ENCODE results near the gene CPNE8.
"Not testable (repeated sequence)": the region's sequence is repeated elsewhere in the genome, so short reads cannot be mapped to it uniquely, and the experiment has no call there.

The CPNE8 gene

GRCh38 chr12:38772437-38772836, 133.0 kb downstream of the CPNE8 start:
- H3K27ac Mint-ChIP-seq, result no peak overlapping the region
- H3K4me3 Mint-ChIP-seq, result no peak overlapping the region
- no peak for ATAC-seq (ENCODE audit: low read depth)

GRCh38 chr12:38771871-38772270, 133.5 kb downstream of the CPNE8 start:
- Mint-ChIP-seq H3K4me3 (peak overlapping the region; percentile 30), H3K36me3 (no peaks in the 10 kb centered on the region), H3K4me1 (peaks cover 5% of the 10 kb centered on the region), H3K27me3 (no peaks in the 10 kb centered on the region), H3K27ac (no peak overlapping the region), H3K9me3 (no peaks in the 10 kb centered on the region)
- DNase-seq (ENCODE audit: low spot score in 2 of 2), result no peak
- ATAC-seq (ENCODE audit: low read depth), result peak; percentile 56

More at GRCh38 chr12:38772437-38772836, 133.0 kb downstream of the CPNE8 start:
- H3K9me3 Mint-ChIP-seq, result peaks cover under 1% of the 10 kb centered on the region
- no peaks in the 10 kb centered on the region for H3K27me3 Mint-ChIP-seq
- no peaks in the 10 kb centered on the region for H3K36me3 Mint-ChIP-seq
- no peak for DNase-seq (ENCODE audit: low spot score in 2 of 2)
- H3K4me1 Mint-ChIP-seq, result peaks cover 5% of the 10 kb centered on the region

GRCh38 chr12:38761636-38762342, 143.6 kb downstream of the CPNE8 start:
- DNase-seq (ENCODE audit: low spot score in 2 of 2) (no peak), ATAC-seq (ENCODE audit: low read depth) (no peak)
- H3K36me3 Mint-ChIP-seq, result peaks cover 2% of the 10 kb centered on the region
- H3K4me1 Mint-ChIP-seq, result no peaks in the 10 kb centered on the region
- H3K27ac Mint-ChIP-seq, result no peak overlapping the region
- no peaks in the 10 kb centered on the region for H3K27me3 Mint-ChIP-seq
- H3K9me3 Mint-ChIP-seq, result peaks cover 8% of the 10 kb centered on the region
- H3K4me3 Mint-ChIP-seq, result no peak overlapping the region

- no peak overlapping the region for H3K4me3 Mint-ChIP-seq
- H3K9me3 Mint-ChIP-seq, result peaks cover 8% of the 10 kb centered on the region
- DNase-seq (ENCODE audit: low spot score in 2 of 2) (no peak), ATAC-seq (ENCODE audit: low read depth) (no peak)
- H3K27ac Mint-ChIP-seq, result no peak overlapping the region
- no peaks in the 10 kb centered on the region for H3K27me3 Mint-ChIP-seq
- H3K36me3 Mint-ChIP-seq, result peaks cover 2% of the 10 kb centered on the region
- no peaks in the 10 kb centered on the region for H3K4me1 Mint-ChIP-seq
Observed at GRCh38 chr12:38761111-38761510, 144.3 kb downstream of the CPNE8 start.

GRCh38 chr12:38759621-38760020, 145.8 kb downstream of the CPNE8 start:
- Mint-ChIP-seq H3K4me3 (no peak overlapping the region), H3K27ac (no peak overlapping the region), H3K27me3 (no peaks in the 10 kb centered on the region), H3K36me3 (peaks cover 2% of the 10 kb centered on the region), H3K4me1 (no peaks in the 10 kb centered on the region), H3K9me3 (peaks cover 8% of the 10 kb centered on the region)
- no peak for DNase-seq (ENCODE audit: low spot score in 2 of 2)
- no peak for ATAC-seq (ENCODE audit: low read depth)

GRCh38 chr12:38746744-38747143, 158.6 kb downstream of the CPNE8 start:
- Mint-ChIP-seq H3K9me3 (peaks cover 1% of the 10 kb centered on the region), H3K27ac (no peak overlapping the region), H3K4me3 (no peak overlapping the region), H3K27me3 (no peaks in the 10 kb centered on the region), H3K4me1 (no peaks in the 10 kb centered on the region), H3K36me3 (no peaks in the 10 kb centered on the region)
- ATAC-seq (ENCODE audit: low read depth) (no peak), DNase-seq (ENCODE audit: low spot score in 2 of 2) (no peak)

- H3K4me1 Mint-ChIP-seq, result no peaks in the 10 kb centered on the region
- DNase-seq (ENCODE audit: low spot score in 2 of 2) (no peak), ATAC-seq (ENCODE audit: low read depth) (no peak)
- no peak overlapping the region for H3K4me3 Mint-ChIP-seq
- H3K27me3 Mint-ChIP-seq, result no peaks in the 10 kb centered on the region
- H3K36me3 Mint-ChIP-seq, result no peaks in the 10 kb centered on the region
- H3K9me3 Mint-ChIP-seq, result peaks cover 1% of the 10 kb centered on the region
- no peak overlapping the region for H3K27ac Mint-ChIP-seq
Observed at GRCh38 chr12:38745601-38746000, 159.8 kb downstream of the CPNE8 start.

- Mint-ChIP-seq H3K27ac (no peak overlapping the region), H3K9me3 (peaks cover 1% of the 10 kb centered on the region), H3K4me1 (no peaks in the 10 kb centered on the region), H3K27me3 (no peaks in the 10 kb centered on the region), H3K4me3 (no peak overlapping the region), H3K36me3 (no peaks in the 10 kb centered on the region)
- DNase-seq (ENCODE audit: low spot score in 2 of 2), result no peak
- ATAC-seq (ENCODE audit: low read depth), result no peak
Observed at GRCh38 chr12:38744041-38744440, 161.3 kb downstream of the CPNE8 start.

- not testable (repeated sequence) for H3K4me1 Mint-ChIP-seq; H3K9me3 Mint-ChIP-seq; H3K27me3 Mint-ChIP-seq; H3K4me3 Mint-ChIP-seq; DNase-seq (ENCODE audit: low spot score in 2 of 2); H3K27ac Mint-ChIP-seq; H3K36me3 Mint-ChIP-seq; ATAC-seq (ENCODE audit: low read depth)
Observed at GRCh38 chr12:38742496-38742895, 162.9 kb downstream of the CPNE8 start.

GRCh38 chr12:38736821-38737220, 168.6 kb downstream of the CPNE8 start:
- no peak for DNase-seq (ENCODE audit: low spot score in 2 of 2)
- Mint-ChIP-seq H3K36me3 (no peaks in the 10 kb centered on the region), H3K27ac (no peak overlapping the region), H3K27me3 (no peaks in the 10 kb centered on the region), H3K4me3 (no peak overlapping the region), H3K9me3 (no peaks in the 10 kb centered on the region), H3K4me1 (no peaks in the 10 kb centered on the region)
- ATAC-seq (ENCODE audit: low read depth), result no peak

- Mint-ChIP-seq H3K9me3 (no peaks in the 10 kb centered on the region), H3K4me1 (no peaks in the 10 kb centered on the region), H3K27ac (no peak overlapping the region), H3K4me3 (no peak overlapping the region), H3K36me3 (no peaks in the 10 kb centered on the region), H3K27me3 (no peaks in the 10 kb centered on the region)
- no peak for ATAC-seq (ENCODE audit: low read depth)
- DNase-seq (ENCODE audit: low spot score in 2 of 2), result no peak
Observed at GRCh38 chr12:38732761-38733160, 172.6 kb downstream of the CPNE8 start.

GRCh38 chr12:38728894-38729293, 176.5 kb downstream of the CPNE8 start:
- H3K27me3 Mint-ChIP-seq, result no peaks in the 10 kb centered on the region
- H3K27ac Mint-ChIP-seq, result no peak overlapping the region
- no peaks in the 10 kb centered on the region for H3K4me1 Mint-ChIP-seq
- no peaks in the 10 kb centered on the region for H3K36me3 Mint-ChIP-seq
- ATAC-seq (ENCODE audit: low read depth), result no peak
- H3K9me3 Mint-ChIP-seq, result peaks cover 6% of the 10 kb centered on the region
- no peak overlapping the region for H3K4me3 Mint-ChIP-seq
- no peak for DNase-seq (ENCODE audit: low spot score in 2 of 2)

- no peaks in the 10 kb centered on the region for H3K4me1 Mint-ChIP-seq
- H3K36me3 Mint-ChIP-seq, result no peaks in the 10 kb centered on the region
- H3K9me3 Mint-ChIP-seq, result peaks cover 6% of the 10 kb centered on the region
- no peaks in the 10 kb centered on the region for H3K27me3 Mint-ChIP-seq
- no peak for DNase-seq (ENCODE audit: low spot score in 2 of 2)
- no peak for ATAC-seq (ENCODE audit: low read depth)
- H3K4me3 Mint-ChIP-seq, result no peak overlapping the region
- H3K27ac Mint-ChIP-seq, result no peak overlapping the region
Observed at GRCh38 chr12:38721611-38722252, 183.7 kb downstream of the CPNE8 start.

- ATAC-seq (ENCODE audit: low read depth), result no peak
- Mint-ChIP-seq H3K9me3 (peaks cover 6% of the 10 kb centered on the region), H3K4me3 (no peak overlapping the region), H3K36me3 (no peaks in the 10 kb centered on the region), H3K27ac (no peak overlapping the region), H3K4me1 (no peaks in the 10 kb centered on the region), H3K27me3 (no peaks in the 10 kb centered on the region)
- DNase-seq (ENCODE audit: low spot score in 2 of 2), result no peak
Observed at GRCh38 chr12:38720661-38721060, 184.7 kb downstream of the CPNE8 start.

- Mint-ChIP-seq H3K36me3 (no peaks in the 10 kb centered on the region), H3K4me1 (no peaks in the 10 kb centered on the region), H3K27ac (no peak overlapping the region), H3K9me3 (peaks cover 5% of the 10 kb centered on the region), H3K4me3 (no peak overlapping the region), H3K27me3 (no peaks in the 10 kb centered on the region)
- DNase-seq (ENCODE audit: low spot score in 2 of 2) (no peak), ATAC-seq (ENCODE audit: low read depth) (no peak)
Observed at GRCh38 chr12:38713294-38713693, 192.1 kb downstream of the CPNE8 start.

All from memory B cell (primary cell).